DMS114 treated with DMSO at 0.1 percent for 48 hours (cell line): ENCODE measurements around the gene ELF3.
"Not testable (repeated sequence)": the region's sequence is repeated elsewhere in the genome, so short reads cannot be mapped to it uniquely, and the experiment has no call there.

Experiments
- DNase-seq: peaks from one replicate; lab custom pipeline; 2025; ENCODE audit not compliant: unreplicated experiment; lab: John Stamatoyannopoulos, UW

Gene ELF3

GRCh38 chr1:202007805-202008489 is 2.4 kb upstream of the ELF3 start:
- no peak for DNase-seq

- DNase-seq: peak; percentile 61
Observed at GRCh38 chr1:202009326-202010179, 834 bp upstream of the ELF3 start.

GRCh38 chr1:202011994-202012393 is 1.6 kb downstream of the ELF3 start:
- no peak for DNase-seq

GRCh38 chr1:202012544-202013478 is 2.4 kb downstream of the ELF3 start:
- no peak for DNase-seq

- no peak for DNase-seq
Observed at GRCh38 chr1:202013603-202014002, 3.2 kb downstream of the ELF3 start.

- DNase-seq: no peak
Observed at GRCh38 chr1:202014060-202014459, 3.7 kb downstream of the ELF3 start.

- no peak for DNase-seq
Observed at GRCh38 chr1:202014915-202015661, 4.7 kb downstream of the ELF3 start.

DNA sequence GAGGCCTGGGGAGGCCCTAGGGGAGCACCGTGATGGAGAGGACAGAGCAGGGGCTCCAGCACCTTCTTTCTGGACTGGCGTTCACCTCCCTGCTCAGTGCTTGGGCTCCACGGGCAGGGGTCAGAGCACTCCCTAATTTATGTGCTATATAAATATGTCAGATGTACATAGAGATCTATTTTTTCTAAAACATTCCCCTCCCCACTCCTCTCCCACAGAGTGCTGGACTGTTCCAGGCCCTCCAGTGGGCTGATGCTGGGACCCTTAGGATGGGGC is 5.2 kb downstream of the ELF3 start:
- DNase-seq: no peak

- DNase-seq: no peak
Observed at GRCh38 chr1:202016022-202016810, 5.8 kb downstream of the ELF3 start.

GRCh38 chr1:202016811-202017748 is 6.7 kb downstream of the ELF3 start:
- no peak for DNase-seq

DNA sequence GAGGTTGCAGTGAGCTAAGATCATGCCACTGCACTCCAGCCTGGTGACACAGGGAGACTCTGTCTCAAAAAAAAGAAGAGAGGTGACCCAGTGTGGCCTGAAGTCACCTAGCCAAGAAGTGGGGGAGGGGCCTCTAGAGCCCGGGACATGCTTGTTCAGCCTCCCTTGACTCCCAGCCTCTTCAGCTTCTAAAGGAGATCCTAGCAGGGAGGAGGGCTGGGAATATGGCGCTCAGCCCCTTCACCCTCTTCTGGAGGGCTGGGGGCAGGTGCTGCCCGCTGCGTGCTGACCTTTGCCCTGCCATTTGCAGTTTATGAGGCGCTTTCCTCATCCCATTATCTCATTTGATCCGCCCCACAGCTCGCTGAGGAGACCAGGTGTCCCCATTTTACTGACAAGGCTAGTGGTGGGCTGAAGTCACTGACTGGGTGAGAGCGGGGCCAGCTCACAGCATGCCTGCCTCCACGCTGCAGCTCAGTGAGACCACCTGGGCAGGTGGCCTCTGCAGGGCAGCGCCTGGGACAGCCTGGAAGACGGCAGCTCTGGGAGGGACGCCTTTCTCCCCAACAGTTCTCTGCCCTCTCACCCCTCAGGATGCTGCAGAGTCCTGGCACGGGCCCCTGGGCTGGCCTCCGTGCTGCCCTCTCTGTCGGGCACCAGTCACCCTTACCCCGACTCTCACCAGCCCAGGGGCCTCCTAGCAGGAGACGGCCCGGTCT is 7.5 kb downstream of the ELF3 start:
- no peak for DNase-seq

GRCh38 chr1:202018468-202019234 is 8.3 kb downstream of the ELF3 start:
- DNase-seq: no peak

DNA sequence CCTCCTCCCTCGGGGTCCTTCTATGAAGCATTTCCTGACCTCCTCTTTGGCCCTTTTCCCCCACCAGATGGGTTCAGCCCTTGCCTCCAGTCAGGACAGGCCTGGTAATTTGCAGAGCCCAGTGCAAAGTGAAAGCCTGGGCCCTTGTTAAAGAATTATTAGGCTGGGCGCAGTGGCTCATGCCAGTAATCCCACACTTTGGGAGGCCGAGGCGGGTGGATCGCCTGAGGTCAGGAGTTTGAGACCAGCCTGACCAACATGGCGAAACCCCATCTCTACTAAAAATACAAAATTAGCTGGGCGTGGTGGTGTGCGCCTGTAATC is 8.8 kb downstream of the ELF3 start:
- DNase-seq: not testable (repeated sequence)

DNA sequence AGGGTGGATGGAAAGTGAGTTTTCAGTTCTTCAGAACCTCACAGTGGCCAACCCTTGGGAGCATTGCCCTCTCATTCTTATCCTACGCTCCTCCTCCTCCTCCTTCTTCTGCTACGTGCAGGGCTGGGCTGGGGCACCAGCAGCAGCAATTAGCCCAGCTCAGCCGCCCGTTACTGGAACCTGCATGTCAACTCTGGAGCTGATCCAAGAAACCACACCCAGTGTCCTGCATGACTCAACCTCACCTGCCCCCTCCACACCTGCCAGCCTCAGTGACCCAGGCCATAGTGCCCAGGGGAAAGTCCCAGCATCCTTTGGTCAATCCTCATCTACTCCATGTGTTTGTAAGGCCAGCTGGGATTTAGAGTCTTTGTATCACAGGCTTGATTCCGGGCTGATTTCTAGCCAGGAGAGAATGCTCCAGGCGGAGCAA is 12.6 kb downstream of the ELF3 start:
- DNase-seq: no peak

GRCh38 chr1:202029171-202029665 is 18.8 kb downstream of the ELF3 start:
- no peak for DNase-seq

GRCh38 chr1:202029727-202030126 is 19.3 kb downstream of the ELF3 start:
- DNase-seq: no peak

- DNase-seq: no peak
Observed at GRCh38 chr1:202031796-202032195, 21.4 kb downstream of the ELF3 start.
